Ramos (cell line): Measurements from ENCODE around the gene RNF166.

Experiments
- in situ Hi-C: fragments of 300-500 bp; cut with MboI; formaldehyde crosslinking; loops from one replicate; pipeline ENCODE4 v1.14.3; 2022; ENCODE audit warnings: low sequenced_read_pairs; ENCODE audit not compliant: unreplicated experiment

The RNF166 gene

DNA sequence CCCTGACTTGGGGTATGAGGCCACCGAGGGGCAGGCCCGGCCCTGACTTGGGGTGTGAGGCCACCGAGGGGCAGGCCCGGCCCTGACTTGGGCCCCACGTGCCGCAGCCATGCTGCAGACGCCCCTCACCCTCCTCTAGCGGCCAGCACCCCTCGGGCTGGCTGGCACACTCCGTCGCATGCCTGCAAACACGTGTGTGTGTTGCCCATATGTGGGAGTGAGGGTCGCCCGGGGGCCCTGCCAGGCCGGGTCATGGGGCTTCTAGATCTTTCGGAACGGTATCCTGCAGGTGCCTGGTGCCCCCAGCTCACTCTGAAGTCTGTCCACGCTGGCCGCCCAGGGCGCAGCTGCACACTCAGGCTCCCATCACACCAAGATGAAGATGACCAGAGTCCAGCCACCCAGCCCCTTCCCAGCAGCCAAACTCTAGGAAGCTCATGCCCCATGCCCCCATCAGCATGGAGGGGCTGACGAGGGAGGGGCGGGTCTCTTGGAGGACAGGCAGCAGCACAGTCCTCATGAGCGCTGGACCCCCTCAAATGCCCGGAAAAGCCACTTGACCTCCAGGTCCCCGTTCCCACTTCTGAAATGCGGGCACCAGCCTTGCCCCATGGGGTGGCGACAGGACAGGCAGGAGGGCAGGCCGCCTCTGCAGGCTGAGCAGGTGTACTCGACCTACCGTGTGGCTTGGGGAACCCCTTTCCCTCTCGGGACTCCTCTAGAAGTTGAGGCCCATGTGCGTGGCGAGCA is 33.9 kb upstream of the RNF166 start:
- in situ Hi-C loops = loop anchor here (10.0 kb wide), 2 partner anchors 425 to 475 kb away; partner anchors contain the start of gene ZNF778

GRCh38 chr16:88739139-88739976 is 33.1 kb upstream of the RNF166 start:
- in situ Hi-C loops = loop anchor here (10.0 kb wide), 1 partner anchor 475 kb away; the partner anchor contains the start of gene ZNF778

- in situ Hi-C loops = loop anchor here (10.0 kb wide), 1 partner anchor 476 kb away; the partner anchor contains the start of gene ZNF778
Measured at GRCh38 chr16:88738151-88739084, 32.2 kb upstream of the RNF166 start.

DNA sequence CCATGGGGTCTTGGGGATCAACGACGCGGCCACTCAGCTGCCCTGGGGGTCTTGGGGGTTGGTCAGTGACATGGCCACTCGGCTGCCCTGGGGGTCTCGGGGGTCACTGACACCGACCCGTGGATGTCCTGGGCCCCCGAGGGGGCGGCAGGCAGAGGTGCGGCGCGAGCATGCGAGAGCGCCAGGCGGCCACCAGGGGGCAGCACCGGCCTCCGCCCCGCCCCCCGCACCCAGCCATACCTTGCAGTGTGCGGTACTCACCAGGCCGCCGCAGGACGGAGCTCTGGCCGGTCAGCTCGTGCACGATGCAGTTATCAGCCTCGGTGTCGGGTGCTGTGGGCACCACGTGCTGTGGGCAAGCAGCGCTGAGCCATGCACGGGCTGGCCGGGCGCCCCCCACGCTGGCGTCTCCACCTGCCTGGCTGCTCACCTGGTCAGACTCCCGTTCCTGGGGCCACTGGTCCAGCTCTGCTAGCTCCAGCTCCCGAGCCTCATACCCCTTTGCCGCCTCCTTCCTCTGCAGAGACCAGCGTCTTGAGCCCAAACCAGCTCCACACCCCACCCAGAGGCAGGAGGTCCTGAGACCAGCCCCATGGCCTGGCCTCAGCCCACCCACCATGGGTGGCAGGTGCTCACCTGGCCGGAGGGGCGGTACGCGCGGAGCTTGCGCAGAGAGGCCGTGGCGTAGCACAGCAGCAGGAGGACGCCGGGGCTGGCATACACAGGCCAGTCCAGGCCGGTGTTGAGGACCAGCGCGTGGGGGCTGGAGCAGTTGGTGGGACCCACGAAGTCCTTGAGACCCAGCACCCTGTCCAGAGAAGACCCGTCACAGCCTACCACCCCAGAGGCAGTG is 31.3 kb upstream of the RNF166 start:
- in situ Hi-C loops = loop anchor here (10.0 kb wide), 1 partner anchor 477 kb away; the partner anchor contains the start of gene ZNF778

DNA sequence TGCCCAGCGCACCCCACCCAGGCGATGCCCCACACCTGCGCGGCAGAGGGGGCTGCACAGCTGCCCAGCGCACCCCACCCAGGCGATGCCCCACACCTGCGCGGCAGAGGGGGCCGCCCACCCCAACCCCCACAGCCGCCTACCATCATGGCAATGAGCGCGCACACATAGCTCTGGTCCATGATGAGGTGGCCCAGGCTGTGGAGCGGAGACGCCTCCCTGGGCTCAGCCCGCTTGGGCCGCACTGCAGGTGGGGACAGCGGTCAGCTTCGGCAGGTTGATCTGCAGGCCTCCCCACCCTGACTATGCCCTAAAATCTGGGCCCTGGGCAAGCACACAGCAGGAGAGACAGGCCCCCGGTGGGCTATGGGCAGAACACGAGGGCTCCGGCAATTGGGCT is 30.3 kb upstream of the RNF166 start:
- in situ Hi-C loops = loop anchor here (10.0 kb wide), 1 partner anchor 478 kb away; the partner anchor contains the start of gene ZNF778

DNA sequence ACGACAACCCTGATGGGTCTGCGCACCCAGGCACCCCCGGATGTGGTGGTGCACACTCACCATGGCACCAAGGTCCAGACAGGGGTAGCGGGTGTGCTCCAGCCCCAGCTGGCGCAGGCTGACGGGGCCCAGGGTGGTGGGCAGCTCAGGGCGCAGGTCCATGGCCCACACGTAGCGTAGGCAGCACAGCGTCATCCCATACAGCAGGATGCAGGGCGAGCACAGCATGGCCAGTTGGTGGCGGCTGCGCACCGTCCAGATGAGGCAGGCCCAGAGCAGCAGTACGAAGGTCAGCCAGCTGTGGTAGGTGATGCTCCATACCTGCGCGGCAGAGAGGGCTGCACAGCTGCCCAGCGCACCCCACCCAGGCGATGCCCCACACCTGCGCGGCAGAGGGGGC is 29.9 kb upstream of the RNF166 start:
- in situ Hi-C loops = loop anchor here (10.0 kb wide), 1 partner anchor 479 kb away; the partner anchor contains the start of gene ZNF778

- in situ Hi-C loops = loop anchor here (10.0 kb wide), 1 partner anchor 479 kb away; the partner anchor contains the start of gene ZNF778
Measured at GRCh38 chr16:88735616-88736015, 29.4 kb upstream of the RNF166 start.

DNA sequence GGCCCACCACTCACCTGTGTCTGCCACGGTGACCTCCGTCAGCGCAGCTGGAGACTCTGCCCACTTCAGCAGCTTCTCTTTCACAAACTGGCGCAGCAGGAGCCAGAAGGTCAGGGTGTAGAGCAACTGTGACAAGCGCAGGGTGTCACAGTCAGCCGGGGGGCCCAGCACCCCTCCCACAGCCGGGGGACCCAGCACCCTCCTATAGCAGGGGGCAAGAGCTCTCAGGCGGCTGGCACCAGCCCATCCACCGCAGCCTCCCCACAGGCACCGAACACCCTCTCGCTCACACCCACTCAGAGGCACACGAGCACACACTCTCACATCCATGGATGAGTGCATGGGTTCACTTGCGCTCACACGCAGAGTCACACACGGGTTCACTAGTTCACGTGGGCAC is 28.9 kb upstream of the RNF166 start:
- in situ Hi-C loops = loop anchor here (10.0 kb wide), 1 partner anchor 480 kb away; the partner anchor contains the start of gene ZNF778

DNA sequence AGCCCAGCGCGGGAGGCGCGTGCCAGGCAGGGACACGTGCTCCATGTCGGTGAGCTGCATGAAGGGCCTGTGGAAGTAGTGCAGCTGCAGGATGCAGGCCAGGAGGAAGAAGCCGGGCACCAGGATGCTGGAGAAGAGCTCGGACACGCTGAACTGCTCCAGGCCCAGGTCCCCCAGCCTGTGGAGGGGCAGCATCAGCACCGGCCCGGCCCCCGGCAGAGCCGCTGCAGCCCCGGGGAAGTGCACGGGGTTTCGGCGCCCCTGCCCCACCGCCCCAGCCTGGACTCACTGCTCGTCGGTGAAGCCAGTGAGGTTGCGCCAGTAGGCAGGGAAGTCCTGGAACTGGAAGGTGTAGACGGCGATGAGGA is 28.1 kb upstream of the RNF166 start:
- in situ Hi-C loops = loop anchor here (10.0 kb wide), 1 partner anchor 480 kb away; the partner anchor contains the start of gene ZNF778

DNA sequence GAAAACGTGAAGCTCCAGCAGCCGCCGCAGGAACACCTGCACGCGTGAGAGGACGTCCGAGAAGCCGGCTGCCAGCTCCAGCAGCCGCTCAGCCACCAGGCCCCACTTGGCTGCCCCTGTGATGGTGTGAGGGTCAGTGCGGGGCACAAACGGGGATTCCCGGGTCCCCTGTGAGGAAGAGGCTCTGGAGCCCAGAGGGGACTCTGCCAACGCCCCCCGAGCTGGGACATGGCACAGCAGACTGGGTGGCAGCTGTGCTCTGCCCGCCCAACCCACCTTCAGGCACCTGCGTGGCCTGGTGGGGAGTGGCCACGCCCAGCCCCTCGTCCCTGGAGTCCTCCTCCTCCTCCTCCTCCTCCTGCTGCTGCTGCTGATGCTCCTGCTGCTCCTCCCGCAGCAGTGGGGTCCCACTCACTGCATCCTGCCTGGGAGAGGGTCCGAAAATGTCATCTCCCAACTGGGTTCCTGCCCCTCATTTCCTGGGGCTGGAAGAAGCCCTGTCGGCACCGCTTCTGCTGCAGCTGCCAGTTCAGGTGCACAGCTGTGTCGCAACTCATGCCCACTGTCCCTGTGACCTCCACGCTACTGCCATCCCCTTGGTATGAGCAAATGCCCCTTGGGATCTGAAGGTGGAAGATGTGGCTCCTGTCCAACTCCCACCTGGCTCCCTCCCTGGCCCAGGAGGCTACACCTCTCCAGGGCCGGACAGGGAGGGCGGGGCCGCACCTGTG is 27.6 kb upstream of the RNF166 start:
- in situ Hi-C loops = loop anchor here (10.0 kb wide), 1 partner anchor 481 kb away; the partner anchor contains the start of gene ZNF778

- in situ Hi-C loops = loop anchor here (10.0 kb wide), 1 partner anchor 482 kb away; the partner anchor contains the start of gene ZNF778
Measured at GRCh38 chr16:88732961-88733294, 26.7 kb upstream of the RNF166 start.

- in situ Hi-C loops = loop anchor here (10.0 kb wide), 1 partner anchor 482 kb away; the partner anchor contains the start of gene ZNF778
Measured at GRCh38 chr16:88732172-88732960, 26.2 kb upstream of the RNF166 start.

DNA sequence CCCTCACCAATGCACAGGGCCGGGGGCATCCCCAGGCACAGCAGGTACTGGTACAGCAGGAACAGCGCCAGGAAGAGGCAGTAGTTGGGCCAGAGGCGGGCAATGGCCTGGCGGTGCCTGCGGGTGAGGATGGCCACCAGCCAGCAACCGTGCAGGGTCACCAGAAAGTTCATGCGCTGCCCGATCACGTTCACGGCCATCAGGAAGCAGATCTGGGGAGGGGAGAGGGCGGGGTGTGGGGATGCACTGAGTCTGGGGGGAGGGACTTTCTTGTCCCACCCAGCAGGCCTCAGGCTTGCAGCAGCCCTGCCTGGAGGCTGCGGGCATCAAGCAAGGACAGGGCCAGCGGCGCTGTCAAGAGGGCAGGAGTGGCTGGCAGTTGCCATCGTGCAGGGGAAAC is 25.5 kb upstream of the RNF166 start:
- in situ Hi-C loops = loop anchor here (10.0 kb wide), 1 partner anchor 483 kb away; the partner anchor contains the start of gene ZNF778

- in situ Hi-C loops = loop anchor here (10.0 kb wide), 1 partner anchor 484 kb away; the partner anchor contains the start of gene ZNF778
Measured at GRCh38 chr16:88730632-88731607, 24.7 kb upstream of the RNF166 start.

DNA sequence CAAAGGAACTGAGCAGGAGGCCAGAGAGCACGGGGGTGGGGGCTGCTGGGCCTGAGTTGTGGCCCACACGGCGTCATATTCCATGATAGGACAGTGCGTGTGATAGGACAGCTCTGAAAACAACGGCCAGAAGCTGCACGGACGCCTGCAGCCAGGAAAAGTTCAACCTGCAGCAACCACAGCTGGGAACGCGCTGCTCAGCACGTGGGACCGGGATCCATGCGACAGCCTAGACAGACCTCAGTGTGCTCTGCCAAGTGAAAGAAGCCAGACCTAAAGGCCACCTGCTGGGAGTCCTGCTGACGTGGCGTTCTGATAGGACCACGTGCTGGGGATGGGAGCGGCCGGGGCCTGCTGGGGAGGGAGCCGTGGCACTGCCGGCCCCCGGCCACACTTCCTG is 21.7 kb upstream of the RNF166 start:
- in situ Hi-C loops = no loop called here

- in situ Hi-C loops = no loop called here
Measured at GRCh38 chr16:88726981-88727380, 20.8 kb upstream of the RNF166 start.
